ENCODE results near the gene UBASH3B.

- TF ChIP-seq TAF1 (IDR thresholded peaks at IDR 0.05; ENCODE audit: borderline replicate concordance, insufficient read depth, low read length): no peak
- TF ChIP-seq REST (IDR thresholded peaks at IDR 0.05; ENCODE audit: insufficient read depth in 1 of 2, low read depth in 2 of 2, low read length in 2 of 2): no peak
Measured at GRCh38 chr11:122703541-122704272, 48.2 kb downstream of the UBASH3B start.

Data from PFSK-1 (cell line).